ENCODE results near the gene UBP1. TPM values are rescaled to one million over a fixed set of nuclear protein-coding genes. Genes with fewer than 3 reads are reported as not detected.

Gene UBP1
- total RNA-seq, 4 donors from 2014 or later, result 35.0 to 59.5 (median 46.4) TPM

DNA sequence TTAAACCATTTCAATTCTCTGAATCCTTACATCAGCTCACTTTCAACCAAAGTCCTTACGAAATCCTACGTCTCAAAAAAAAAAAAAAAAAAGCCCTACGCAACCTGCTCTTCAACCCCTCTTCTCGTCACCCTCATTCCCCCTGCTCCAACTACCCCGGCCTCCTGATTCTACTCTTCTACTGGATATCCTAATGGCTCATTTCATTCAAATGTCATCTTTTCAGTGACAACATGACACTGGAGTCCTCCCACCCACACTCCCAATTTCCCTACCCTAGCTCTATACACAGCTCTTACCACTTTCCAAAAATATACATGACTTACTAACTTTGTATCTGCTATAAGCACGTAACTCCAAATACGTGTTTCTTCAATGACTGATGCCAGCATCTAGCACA, 11.5 kb downstream of the UBP1 start:
- peaks cover 0 to 18% (median 0%) of the 10 kb centered on the region in 3 donors for H3K36me3 ChIP-seq
- H3K27me3 ChIP-seq, result no peaks in the 10 kb centered on the region
- H3K4me1 ChIP-seq, result peaks cover 6 to 65% (median 13%) of the 10 kb centered on the region in 3 donors
- no peak overlapping the region for H3K27ac ChIP-seq
- H3K4me3 ChIP-seq, result no peak overlapping the region
- intact Hi-C loops (cut with DNase I), result no loop called here
- DNase-seq, result no peak
- WGBS, 2 donors, result 84 to 88% methylated on average over 7 of the region's 7 CpGs
- TF ChIP-seq POLR2A (IDR thresholded peaks at IDR 0.05), result no peak
- TF ChIP-seq, protein P1, sequence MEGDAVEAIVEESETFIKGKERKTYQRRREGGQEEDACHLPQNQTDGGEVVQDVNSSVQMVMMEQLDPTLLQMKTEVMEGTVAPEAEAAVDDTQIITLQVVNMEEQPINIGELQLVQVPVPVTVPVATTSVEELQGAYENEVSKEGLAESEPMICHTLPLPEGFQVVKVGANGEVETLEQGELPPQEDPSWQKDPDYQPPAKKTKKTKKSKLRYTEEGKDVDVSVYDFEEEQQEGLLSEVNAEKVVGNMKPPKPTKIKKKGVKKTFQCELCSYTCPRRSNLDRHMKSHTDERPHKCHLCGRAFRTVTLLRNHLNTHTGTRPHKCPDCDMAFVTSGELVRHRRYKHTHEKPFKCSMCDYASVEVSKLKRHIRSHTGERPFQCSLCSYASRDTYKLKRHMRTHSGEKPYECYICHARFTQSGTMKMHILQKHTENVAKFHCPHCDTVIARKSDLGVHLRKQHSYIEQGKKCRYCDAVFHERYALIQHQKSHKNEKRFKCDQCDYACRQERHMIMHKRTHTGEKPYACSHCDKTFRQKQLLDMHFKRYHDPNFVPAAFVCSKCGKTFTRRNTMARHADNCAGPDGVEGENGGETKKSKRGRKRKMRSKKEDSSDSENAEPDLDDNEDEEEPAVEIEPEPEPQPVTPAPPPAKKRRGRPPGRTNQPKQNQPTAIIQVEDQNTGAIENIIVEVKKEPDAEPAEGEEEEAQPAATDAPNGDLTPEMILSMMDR (IDR thresholded peaks at IDR 0.05), result no peak
- no peaks in the 10 kb centered on the region for H3K9me3 ChIP-seq

DNA sequence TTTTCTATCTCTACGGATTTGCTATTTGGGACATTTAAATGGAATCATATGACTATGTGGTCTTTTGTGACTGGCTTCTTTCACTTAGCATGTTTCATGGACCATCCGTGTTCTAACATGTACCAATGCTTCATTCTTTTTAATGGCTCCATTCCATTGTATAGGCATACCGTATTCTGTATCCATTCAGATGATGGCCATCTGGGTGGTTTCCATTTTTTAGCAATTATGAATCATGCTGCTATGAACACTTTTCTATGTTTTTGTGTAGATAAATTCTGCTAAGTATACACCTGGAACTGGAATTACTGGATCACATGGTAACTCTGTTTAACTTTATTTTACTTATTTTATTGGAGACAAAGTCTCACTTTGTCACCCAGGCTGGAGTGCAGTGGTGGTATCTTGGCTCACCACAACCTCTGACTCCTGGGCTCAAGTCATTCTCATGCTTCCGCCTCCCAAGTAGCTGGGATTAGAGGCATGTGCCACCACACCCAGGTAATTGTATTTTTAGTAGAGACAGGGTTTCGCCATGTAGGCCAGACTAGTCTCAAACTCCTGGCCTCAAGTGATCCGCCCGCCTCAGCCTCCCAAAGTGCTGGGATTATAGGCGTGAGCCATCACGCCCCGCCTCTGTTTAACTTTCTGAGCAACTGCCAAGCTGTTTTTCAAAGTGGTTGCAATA, 13.4 kb downstream of the UBP1 start:
- H3K36me3 ChIP-seq, result peaks cover 0 to 36% (median 0%) of the 10 kb centered on the region in 3 donors
- H3K27ac ChIP-seq, result no peak overlapping the region
- no peak for TF ChIP-seq POLR2A (IDR thresholded peaks at IDR 0.05)
- TF ChIP-seq, protein P1 (IDR thresholded peaks at IDR 0.05), result no peak
- no peaks in the 10 kb centered on the region for H3K9me3 ChIP-seq
- H3K4me1 ChIP-seq, result peaks cover 6 to 51% (median 11%) of the 10 kb centered on the region in 3 donors
- intact Hi-C loops (cut with DNase I), result no loop called here
- no peak for DNase-seq
- H3K27me3 ChIP-seq, result no peaks in the 10 kb centered on the region
- WGBS, 2 donors, result 28 to 57% methylated on average over 9 to 10 of the region's 10 CpGs
- no peak overlapping the region for H3K4me3 ChIP-seq

DNA sequence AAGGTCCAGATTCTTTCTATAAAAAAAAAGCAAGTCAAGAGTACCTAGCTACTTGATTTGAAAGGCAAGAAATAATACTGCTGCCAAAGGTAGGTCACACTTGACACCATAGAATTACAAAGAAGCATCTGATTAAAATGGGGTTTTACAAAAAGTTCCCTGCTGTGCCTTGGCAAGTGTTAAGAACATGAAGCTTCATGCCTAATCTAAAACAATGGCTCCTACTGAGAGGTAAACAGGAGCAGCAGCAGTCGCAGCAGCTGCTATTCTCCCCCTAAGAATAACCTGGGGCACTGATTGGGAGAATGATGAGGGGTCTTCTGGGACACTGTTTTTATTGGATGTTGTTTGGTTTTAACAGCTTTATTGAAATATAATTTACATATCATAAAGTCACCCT, 14.1 kb downstream of the UBP1 start:
- no peak for TF ChIP-seq POLR2A (IDR thresholded peaks at IDR 0.05)
- TF ChIP-seq, protein P1 (IDR thresholded peaks at IDR 0.05), result no peak
- H3K4me1 ChIP-seq, result peaks cover 6 to 44% (median 11%) of the 10 kb centered on the region in 3 donors
- WGBS, 2 donors, result 50 to 68% methylated on average over 1 of the region's 1 CpG
- intact Hi-C loops (cut with DNase I), result no loop called here
- DNase-seq, result no peak
- H3K9me3 ChIP-seq, result no peaks in the 10 kb centered on the region
- H3K27ac ChIP-seq, result no peak overlapping the region
- peaks cover 0 to 43% (median 0%) of the 10 kb centered on the region in 3 donors for H3K36me3 ChIP-seq
- no peaks in the 10 kb centered on the region for H3K27me3 ChIP-seq
- no peak overlapping the region for H3K4me3 ChIP-seq

DNA sequence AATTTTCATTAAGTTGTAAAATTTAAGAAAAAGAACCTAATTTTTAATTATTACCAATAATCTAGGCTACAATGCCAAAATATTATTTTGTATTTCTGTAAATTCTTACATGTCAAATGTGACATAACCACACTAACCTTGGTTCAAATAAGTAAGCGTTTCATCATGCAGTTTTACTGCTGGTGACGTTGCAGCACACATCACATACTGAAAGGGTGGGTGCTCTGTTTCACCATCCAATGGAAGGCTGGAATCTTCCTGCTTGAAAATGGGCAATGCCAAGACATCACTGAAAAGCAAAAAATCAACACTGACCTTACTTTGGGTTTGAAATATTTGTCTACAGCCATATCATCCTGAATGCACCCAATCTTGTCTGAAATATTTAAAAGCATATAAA, 14.8 kb downstream of the UBP1 start:
- 77 to 92% methylated on average over 2 of the region's 2 CpGs for WGBS, 2 donors
- Histone ChIP-seq H3K36me3 (peaks cover 0 to 50% (median 0%) of the 10 kb centered on the region in 3 donors), H3K4me3 (no peak overlapping the region), H3K4me1 (peaks cover 6 to 40% (median 11%) of the 10 kb centered on the region in 3 donors), H3K27ac (no peak overlapping the region), H3K27me3 (no peaks in the 10 kb centered on the region), H3K9me3 (no peaks in the 10 kb centered on the region)
- no peak for DNase-seq
- no peak for TF ChIP-seq POLR2A (IDR thresholded peaks at IDR 0.05)
- TF ChIP-seq, protein P1 (IDR thresholded peaks at IDR 0.05), result no peak
- intact Hi-C loops (cut with DNase I), result no loop called here

DNA sequence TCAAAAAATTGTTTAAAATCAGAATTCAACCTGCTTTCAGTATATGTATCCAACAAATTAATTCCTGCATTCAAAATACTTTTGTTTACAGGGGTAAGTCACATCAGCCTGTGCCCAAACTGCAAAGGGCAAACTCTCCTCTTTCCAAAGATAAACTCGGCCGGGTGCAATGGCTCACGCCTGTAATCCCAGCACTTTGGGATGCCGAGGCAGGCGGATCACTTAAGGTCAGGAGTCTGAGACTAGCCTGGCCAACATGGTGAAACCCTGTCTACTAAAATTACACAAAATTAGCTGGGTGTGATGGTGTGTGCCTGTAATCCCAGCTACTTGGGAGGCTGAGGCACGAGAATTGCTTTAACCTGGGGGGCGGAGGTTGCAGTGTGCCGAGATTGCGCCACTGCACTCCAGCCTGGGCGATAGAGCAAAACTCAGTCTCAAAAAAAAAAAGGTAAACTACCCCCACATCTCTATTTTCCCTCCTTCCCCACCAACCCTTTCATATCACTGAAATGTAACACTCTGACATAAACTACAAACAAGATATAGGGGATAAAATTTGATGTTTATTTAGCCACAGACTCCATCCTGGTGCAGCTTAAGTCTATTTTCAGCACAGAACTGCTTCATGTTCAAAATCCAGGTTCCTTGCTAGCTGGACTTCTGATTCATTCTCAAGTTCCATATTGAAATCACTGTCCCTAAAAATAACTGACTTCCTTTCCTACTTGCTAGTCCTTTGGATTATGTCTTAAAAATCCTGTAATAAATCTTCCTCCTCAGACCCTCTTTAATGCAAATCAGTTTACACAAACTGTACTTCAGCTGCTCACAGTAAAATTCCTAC, 15.4 kb downstream of the UBP1 start:
- no peak for DNase-seq
- H3K27me3 ChIP-seq, result no peaks in the 10 kb centered on the region
- intact Hi-C loops (cut with DNase I), result no loop called here
- TF ChIP-seq, protein P1 (IDR thresholded peaks at IDR 0.05), result no peak
- TF ChIP-seq POLR2A (IDR thresholded peaks at IDR 0.05), result no peak
- H3K9me3 ChIP-seq, result no peaks in the 10 kb centered on the region
- H3K36me3 ChIP-seq, result peaks cover 0 to 56% (median 0%) of the 10 kb centered on the region in 3 donors
- WGBS, 2 donors, result 87 to 88% methylated on average over 10 of the region's 10 CpGs
- no peak overlapping the region for H3K27ac ChIP-seq
- H3K4me3 ChIP-seq, result no peak overlapping the region
- H3K4me1 ChIP-seq, result peaks cover 6 to 37% (median 11%) of the 10 kb centered on the region in 3 donors
